Germinal center (tissue), 1 donor: ENCODE measurements around the gene ADGRL3.
"Not testable (repeated sequence)": the region's sequence is repeated elsewhere in the genome, so short reads cannot be mapped to it uniquely, and the experiment has no call there.

Source experiments
- DNase-seq: peaks from one replicate; pipeline ENCODE4 v3.0.0; 2012; ENCODE audit warnings: mixed read lengths, low spot score

ADGRL3 gene

DNA sequence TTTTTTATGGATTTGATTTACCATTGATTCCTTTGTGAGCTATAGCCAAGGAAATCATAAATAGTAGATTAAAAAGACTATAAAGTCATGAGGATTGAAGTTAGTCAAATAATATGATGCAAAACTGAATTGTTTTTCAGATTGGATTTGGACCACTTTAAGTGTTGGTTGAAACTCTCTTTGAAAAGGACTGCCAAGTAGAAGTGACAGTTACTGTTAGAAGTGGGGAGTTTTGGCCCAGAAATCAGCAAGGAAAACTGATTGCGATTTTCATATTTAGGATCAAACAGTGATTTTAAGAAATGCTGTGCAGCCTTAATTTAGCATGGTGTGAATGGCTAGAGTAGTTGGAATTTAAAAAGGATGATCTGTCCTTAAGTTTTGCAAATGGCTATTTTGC, 4.9 kb downstream of the ADGRL3 start:
- DNase-seq = no peak

DNA sequence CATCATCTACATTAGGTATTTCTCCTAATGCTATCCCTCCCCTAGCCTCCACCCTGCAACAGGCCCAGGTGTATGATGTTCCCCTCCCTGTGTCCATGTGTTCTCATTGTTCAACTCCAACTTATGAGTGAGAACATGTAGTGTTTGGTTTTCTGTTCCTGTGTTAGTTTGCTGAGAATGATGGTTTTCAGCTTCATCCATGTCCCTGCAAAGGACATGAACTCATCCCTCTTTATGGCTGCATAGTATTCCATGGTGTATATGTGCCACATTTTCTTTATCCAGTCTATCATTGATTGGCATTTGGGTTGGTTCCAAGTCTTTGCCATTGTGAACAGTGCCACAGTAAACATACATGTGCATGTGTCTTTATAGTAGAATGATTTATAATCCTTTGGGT, 7.0 kb downstream of the ADGRL3 start:
- not testable (repeated sequence) for DNase-seq

DNA sequence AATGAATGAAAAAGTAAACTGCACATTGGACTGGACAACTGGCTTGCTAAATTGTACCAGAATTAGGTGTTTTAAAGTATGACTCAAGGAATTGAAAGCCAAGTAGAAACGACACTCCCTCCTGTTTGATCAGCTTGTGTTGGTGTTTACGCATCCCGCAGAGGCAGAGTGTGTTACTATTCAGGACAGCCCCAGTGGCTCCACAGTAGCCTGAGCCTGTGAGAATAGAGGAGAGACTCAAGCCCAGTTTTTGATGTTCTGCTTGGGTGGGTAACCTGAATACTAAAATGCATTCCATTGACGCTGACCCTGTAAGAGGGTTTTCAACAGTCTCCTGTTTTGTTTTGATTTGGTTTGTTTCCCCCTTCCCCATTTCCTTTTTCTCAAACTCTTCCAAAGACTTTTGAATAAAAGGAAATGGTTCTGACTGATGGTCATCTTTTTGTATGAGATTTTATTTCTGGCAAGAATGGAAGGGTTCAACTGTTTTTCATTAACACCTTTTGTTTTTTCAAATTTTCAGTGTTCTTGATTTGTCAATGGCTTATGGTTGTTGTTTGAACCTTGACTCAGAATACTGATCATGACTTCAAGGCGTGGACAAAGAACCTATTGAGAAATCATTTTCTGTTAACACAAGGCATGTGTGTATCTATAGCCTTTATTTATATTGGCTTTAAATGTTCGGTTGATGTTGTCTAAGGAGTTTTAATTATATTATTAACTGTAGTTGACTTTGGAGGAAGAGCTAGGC, 10.2 kb downstream of the ADGRL3 start:
- no peak for DNase-seq

DNA sequence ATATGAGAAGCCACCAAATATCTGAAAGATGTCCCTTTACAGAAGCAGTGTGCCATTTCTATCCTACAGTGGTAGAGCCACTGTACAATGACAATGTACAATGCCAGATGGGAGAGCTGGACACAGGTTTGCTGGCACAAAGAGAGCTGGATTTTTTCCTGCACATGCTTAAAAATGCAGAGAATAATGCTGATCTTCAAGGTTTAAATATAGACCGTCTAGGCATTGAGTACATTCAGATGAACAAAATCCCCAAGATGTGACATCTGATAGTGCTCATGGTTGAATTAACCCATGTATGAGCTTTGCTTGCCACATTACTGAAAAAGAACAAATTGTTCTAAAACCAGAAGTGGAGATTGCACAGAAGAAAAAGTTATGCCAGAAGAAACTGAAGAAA, 11.7 kb downstream of the ADGRL3 start:
- no peak for DNase-seq

DNA sequence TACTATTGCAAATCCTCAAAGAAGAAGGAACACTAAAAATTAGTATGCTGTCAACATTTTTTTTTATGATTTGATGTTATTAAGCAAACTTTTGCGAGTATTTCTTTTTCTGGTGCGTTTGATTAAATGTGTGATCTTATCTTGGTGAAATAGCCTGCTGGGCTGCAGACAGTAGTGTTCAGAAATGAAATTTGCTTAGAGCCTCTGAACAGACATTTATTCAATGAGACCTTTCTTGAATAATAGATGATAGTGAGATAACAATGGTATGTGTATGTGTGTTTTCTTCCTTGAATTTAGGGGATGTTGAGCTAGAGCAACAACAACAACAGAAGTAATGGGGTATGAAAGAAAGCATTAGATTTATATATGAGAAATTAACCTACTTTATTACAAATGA, 12.7 kb downstream of the ADGRL3 start:
- no peak for DNase-seq

DNA sequence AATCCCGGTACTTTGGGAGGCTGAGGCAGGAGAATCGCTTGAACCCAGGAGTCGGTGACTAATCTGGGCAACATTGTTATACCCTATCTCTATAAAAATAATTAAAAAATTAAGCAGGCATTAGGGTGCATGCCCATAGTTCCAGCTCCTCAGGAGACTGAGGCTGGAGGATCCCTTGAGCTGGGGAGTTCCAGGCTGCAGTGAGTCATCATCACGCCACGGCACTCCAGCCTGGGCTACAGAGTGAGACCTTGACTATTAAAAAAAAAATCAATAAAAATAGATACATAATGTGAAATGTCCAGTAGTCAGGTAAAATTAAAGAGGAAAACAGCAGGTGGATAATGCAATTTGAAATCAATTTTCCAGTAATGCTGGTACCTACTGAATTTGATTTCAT, 14.6 kb downstream of the ADGRL3 start:
- no peak for DNase-seq

DNA sequence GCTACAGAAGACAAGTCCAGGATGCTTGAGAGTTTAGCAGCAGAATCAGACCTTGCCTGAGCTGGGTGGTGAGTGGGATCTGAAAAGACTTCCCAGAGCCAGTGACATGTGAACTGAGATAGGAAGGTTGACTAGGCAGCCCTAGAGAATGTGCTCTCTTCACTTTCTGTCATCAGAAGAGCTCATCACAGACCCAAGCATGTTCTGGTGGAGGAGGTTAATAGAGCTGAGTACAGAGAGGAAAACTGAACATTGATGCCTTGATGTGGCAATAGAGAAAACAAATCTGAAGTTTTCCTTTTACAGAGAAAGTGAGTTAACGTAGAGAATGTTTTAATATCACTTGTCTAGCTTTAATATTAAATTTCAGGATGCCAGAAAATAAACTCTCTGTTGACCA, 17.1 kb downstream of the ADGRL3 start:
- DNase-seq = no peak

DNA sequence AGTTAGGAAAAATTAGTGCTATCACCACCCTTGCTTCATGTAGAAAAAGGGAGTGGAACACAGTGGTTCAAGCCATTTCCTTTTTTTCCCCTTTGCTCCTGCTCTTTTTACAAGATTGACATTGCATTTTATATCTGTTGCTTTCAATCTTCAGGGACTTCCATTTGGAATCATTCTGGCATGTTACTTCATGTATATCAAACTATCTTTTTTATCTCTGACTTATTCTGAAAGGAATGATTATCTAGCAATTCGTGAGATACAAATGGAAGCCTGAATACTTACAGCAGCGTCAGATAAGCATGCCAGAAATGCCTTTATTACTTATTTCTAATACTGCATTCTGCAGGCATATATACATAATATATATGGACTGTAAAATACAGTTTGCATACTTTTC, 20.4 kb downstream of the ADGRL3 start:
- DNase-seq = no peak

DNA sequence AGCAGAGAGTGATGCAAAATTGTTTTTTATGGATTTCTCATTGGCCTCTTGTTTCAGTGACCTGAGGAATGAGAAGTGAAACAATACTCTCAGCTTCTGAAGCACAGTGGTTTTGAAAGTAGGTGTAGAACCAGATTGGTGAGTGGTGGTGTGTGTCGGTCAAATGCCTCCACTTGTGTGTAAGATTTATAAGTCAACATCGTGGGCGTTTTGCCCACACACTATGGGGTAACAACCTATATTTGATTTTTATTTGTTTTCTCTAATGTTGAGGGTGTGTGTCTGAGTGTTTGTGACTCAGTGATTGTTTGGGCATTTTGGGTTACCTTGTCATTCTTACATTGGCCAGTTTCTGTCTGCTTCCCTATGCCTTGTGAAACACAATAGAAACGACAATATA, 23.3 kb downstream of the ADGRL3 start:
- no peak for DNase-seq

DNA sequence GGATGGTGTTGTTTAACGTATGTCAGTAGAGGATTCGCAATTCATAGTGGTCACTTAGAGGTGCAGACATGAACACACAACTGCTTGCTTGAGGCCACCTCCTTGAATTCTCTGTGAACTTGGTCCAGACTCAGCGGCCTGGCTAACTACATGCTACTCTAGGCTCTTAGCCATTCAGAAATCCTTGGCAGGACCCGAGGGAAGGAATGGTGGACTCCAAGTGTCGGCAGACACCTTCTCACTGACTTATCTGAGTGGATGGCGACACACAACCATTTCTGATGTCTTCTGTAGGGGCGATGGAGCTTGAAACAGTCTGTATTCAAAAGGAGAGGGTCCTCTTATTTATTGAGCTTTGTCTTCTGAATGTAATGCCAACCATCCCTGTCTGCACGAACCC, 24.4 kb downstream of the ADGRL3 start:
- DNase-seq = no peak

DNA sequence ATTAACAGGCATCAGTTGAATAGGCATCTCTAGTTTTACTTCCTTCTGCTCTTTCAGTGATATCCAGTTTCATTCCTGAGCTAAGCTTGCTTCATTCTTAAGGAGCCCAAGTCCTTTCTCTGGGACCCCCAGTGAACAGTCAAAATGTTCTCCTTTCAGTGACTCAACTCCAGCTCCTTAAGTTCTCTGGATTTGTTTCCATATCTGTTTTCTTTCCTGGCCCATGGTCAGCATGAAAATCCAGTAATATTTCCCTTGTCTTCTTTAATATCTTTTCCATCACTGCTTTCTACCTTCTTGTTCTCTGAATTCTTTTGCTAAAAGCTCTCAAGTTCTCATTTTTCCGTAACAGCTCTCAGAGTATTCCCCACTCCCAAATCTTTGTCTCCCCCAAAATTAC, 25.5 kb downstream of the ADGRL3 start:
- DNase-seq = no peak

DNA sequence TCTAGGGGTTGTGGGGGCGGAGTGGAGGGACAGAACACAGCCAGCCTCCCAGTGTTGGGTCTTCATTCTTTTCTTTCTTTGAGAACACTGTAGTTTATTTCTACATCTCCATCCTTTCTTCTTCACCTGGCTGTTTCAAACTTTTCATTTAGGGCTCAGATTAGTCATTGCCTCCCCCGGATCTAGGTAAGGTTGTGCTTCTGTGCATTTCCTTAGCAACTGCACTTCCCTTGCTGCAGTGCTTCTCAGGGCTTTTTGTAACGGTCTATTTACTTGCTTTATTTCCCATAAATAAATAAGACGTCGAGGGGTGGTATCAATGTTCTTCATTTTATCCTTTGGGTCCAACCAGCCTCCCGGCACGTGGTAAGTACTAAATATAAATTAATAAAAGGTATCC, 31.3 kb downstream of the ADGRL3 start:
- no peak for DNase-seq

DNA sequence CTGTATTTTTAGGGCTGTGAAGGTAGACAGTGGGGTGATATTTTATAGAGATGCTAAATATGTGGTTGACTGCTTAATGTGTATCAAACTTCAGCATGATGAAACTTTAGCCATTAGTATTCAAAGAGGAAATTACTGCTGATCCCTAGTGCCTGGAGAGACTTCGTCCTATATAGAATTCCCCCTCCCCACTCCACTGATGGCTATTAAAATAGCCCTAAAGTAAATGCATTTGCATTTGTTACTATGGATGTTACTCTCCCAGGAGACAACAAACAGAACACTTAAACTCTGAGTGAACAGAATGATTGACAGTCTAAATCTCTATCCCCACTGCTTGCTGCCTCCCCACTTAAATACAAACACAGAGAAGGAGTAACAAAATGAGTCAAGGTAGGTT, 39.1 kb downstream of the ADGRL3 start:
- DNase-seq = no peak

DNA sequence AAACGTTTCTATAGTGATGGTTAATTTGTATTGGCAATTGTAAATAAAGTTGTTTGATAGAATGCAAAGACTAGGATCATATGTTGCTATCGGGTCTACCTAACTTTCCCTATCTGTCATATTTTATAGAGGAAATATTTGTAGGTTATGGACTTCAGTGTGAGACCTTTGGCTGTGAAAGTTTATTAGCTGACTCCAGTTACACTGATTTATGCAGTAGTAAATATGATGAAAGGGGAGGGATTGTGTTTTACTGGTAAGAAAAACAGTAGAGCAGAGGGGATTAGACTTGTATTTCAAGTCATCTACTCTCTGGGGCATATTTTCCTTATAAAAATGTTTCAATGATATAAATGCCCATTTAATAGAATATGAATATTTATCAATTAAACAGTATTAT, 43.8 kb downstream of the ADGRL3 start:
- no peak for DNase-seq

DNA sequence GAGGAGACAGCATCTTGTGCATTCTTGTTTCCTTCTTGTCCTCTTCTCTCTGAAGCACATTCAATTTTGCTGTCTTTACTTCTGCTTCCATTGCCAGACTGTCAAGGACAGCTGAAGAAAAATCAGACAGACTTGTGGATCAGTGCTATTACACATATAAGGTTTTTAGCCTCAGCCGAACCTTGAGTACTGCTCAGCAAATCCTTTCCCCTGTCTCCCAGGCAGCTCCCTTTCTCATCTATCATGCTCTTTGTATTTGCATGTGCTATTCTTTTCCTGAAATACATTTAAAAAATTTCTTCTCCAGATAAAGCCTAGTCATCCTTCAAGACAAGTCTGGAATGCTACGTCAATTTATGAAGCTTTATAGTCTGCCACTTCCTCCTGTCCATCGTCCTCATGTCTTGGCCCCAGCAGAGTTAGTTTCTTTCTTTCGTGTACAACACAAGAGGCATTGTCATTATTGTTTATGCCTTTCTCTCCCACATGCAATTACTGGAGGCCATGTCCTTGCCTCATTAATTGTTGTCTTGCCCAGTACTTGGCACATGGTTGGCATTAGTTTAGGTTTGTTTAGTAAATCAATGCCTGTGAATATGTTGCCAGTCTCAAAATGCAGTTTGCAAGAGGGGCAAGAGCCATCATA, 45.1 kb downstream of the ADGRL3 start:
- no peak for DNase-seq

DNA sequence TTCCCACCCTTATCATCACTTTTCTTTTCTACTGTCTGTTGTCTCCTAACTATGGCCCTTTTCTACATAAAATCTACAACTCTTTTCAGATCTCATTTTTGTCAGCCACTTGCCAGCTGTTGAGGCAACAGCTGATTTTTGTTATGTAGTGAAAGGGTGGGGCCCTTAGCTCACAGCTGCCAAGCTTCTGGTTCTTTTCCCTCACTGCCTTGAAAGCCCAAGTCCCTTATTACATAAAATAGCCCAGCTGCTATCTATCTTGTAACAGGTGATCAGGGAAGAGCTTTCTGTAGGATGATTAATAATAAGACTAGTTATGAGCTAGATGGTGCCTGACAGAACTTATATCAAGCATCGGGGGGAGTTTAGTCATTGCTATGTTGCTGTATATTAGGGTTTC, 45.9 kb downstream of the ADGRL3 start:
- DNase-seq = no peak

DNA sequence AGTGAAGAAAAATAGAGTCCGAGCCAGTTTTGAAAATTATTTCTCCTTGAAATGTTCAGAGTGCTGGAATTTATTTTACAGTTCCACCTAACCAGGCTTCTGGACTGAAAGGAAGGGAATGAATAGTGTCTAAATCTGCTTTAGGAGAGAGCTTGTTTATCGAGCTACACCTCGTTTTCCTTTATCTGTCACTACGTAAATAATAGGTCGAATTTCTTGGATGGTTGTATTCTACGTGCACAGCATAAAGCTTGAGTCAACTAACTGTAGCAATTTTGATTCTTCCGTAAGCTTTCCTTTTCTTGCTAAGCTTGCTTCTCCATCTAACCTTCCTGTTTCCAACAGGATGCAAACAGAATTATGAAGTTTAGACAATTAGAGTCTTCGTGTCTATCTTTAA, 48.6 kb downstream of the ADGRL3 start:
- DNase-seq = no peak

DNA sequence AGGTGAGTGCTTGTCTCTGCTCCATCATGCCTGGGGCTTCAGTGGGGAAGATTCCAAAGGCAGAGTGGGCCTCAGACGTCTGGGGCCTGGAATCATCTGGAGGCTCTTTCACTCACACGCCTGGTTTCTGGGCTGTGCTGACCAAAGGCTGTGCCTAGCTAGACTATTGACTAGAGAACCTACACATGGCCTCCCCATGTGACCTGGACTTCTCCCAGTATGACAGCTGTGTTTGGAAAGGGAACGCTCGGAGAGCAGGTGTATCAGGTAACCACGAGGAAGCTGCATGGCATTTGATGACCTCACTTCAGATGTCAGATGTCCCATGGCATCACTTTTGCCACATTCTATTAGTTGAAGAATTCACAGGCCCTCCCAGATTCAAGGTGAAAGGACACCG, 51.0 kb downstream of the ADGRL3 start:
- DNase-seq = no peak

DNA sequence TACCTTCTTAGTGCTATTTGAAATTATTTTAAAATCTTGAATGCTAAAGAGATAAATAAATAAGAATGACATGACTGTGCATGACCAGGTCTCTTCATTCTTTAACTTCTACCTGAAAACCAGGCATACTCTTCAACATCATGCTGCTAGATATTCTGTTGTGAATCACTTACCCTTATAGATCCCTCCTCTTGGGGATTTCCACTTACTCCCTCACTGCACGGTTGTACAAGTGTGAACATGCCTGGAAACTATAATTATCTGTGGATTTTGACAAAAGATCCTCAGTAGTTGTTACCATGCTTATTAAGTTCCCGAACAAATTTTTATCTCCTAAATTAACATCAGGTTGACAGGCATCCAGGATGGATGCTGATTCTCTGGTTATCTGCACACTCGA, 54.3 kb downstream of the ADGRL3 start:
- DNase-seq = no peak

DNA sequence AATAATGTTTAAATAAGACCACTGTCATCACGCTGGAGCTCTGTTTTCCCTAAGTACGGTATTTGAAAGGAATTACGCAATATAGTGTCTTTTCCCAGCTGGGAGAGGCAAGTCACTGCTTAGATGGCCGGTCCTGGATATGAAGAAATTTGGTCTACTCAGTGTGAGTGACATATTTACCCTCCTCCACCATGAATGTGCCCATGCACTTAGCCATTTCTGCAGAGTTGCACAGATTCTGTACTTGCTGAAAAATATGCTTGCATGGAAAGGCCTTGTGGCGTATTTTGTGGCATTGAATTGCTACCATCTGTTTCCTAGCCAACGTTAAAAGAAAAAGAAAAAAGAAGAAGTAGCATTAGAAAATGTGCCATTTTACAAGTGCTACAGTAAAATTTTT, 73.1 kb downstream of the ADGRL3 start:
- DNase-seq = no peak

DNA sequence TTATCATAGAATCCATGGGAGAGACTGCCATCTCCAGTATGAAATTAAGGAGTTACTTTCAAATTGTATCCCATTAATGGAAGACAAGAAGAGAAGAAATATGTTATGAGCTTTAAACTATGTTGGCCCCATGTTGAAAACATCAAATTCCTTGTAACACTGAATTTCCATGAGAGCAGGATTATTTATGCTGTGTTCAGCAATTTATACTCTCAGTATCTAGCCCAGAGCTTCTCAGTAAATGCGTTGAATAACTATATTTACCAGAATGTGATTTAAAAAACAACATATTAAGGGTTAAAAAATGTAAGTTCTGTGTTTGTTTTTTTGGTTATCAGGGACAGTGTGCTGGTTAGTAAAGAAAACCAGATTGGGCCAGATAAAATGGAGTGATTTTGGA, 74.2 kb downstream of the ADGRL3 start:
- DNase-seq = no peak

DNA sequence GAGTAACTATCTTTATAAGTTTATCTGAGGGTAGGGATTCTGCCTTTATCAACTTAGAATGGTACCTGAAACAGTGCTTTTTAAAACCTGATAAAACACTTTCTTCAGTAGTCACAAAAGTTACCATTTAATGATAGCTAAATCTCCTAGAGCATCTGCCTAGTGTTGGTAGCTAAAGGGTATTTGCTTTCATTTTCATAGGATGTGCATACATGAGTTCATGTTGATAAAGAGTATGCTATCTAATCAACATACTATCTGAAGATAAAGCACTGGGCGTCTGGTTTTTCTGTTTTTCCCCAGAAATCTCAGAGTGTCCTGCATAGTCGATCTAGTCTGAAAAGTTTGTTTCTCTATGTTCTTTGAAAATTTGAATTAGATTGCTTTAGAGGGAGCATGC, 75.1 kb downstream of the ADGRL3 start:
- no peak for DNase-seq

DNA sequence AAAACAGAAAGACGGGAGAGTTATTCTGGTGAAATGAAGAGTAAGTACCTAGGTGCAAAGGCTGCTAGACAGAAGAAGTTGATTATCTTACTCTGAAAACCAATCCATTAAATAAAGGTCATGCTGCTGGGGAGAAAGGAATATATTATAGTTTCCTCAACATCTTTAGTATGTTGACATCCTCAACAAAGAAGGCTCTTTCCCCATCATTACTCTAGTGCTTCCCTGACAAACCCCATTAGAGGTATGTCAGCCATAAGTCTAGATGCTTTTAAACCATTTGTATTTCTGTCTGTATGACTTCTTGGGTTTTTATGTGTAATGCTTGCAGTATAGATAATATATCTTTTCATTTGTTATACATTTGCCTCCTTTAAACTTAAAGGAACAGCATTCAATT, 75.9 kb downstream of the ADGRL3 start:
- no peak for DNase-seq
